ENCODE results near the gene COG3.

Gene COG3

GRCh38 chr13:45464141-45464686, 525 bp upstream of the COG3 start:
- Histone ChIP-seq H3K27me3 (replicated peaks; ENCODE audit: insufficient read depth, low read length) (no peaks in the 10 kb centered on the region), H4K20me1 (ENCODE audit: insufficient read depth, low read length) (no peaks in the 10 kb centered on the region), H2AFZ (ENCODE audit: low read length) (peak overlapping the region; percentile 82), H3K36me3 (replicated peaks; ENCODE audit: insufficient read depth, low read length) (no peaks in the 10 kb centered on the region), H3K9me3 (replicated peaks; ENCODE audit: insufficient read depth, low read length) (no peaks in the 10 kb centered on the region), H3K79me2 (ENCODE audit: low read length) (peaks cover 28% of the 10 kb centered on the region), H3K4me3 (ENCODE audit: low read length) (peak overlapping the region; percentile 79), H3F3A (ENCODE audit: insufficient read depth, low read length) (no peaks in the 10 kb centered on the region), H3K9me2 (replicated peaks; ENCODE audit: insufficient read depth, low read length) (no peaks in the 10 kb centered on the region), H3K9ac (ENCODE audit: low read length) (peak overlapping the region; percentile 50; the same call in 1 of the 2 replicates), H3K4me2 (ENCODE audit: low read depth, low read length) (peak overlapping the region; percentile 73), H3K4me1 (ENCODE audit: low read length) (no peaks in the 10 kb centered on the region), H3K27ac (ENCODE audit: low read length) (no peak overlapping the region)
- no peak for DNase-seq
- TF ChIP-seq CTCF (IDR thresholded peaks at IDR 0.05; ENCODE audit: low read length) = peak; percentile 24; the same call in 1 of the 2 replicates
- no peak for TF ChIP-seq EZH2 (optimal IDR thresholded peaks at IDR 0.05; ENCODE audit: low read depth, low read length)

GRCh38 chr13:45466359-45466758, 1.6 kb downstream of the COG3 start:
- H3K27ac ChIP-seq (ENCODE audit: low read length) = no peak overlapping the region
- DNase-seq = no peak
- TF ChIP-seq CTCF (IDR thresholded peaks at IDR 0.05; ENCODE audit: low read length) (no peak), EZH2phosphoT487 (IDR thresholded peaks at IDR 0.05; ENCODE audit: low read length) (no peak), EZH2 (optimal IDR thresholded peaks at IDR 0.05; ENCODE audit: low read depth, low read length) (no peak)
- H3K4me2 ChIP-seq (ENCODE audit: low read depth, low read length) = no peak overlapping the region
- no peaks in the 10 kb centered on the region for H3K9me2 ChIP-seq (replicated peaks; ENCODE audit: insufficient read depth, low read length)
- no peak overlapping the region for H3K4me3 ChIP-seq (ENCODE audit: low read length)
- H3K9ac ChIP-seq (ENCODE audit: low read length) = no peak overlapping the region
- H3K36me3 ChIP-seq (replicated peaks; ENCODE audit: insufficient read depth, low read length) = no peaks in the 10 kb centered on the region
- H4K20me1 ChIP-seq (ENCODE audit: insufficient read depth, low read length) = no peaks in the 10 kb centered on the region
- H3K27me3 ChIP-seq (replicated peaks; ENCODE audit: insufficient read depth, low read length) = no peaks in the 10 kb centered on the region
- H3K4me1 ChIP-seq (ENCODE audit: low read length) = no peaks in the 10 kb centered on the region
- H3K9me3 ChIP-seq (replicated peaks; ENCODE audit: insufficient read depth, low read length) = no peaks in the 10 kb centered on the region
- no peaks in the 10 kb centered on the region for H3F3A ChIP-seq (ENCODE audit: insufficient read depth, low read length)
- H3K79me2 ChIP-seq (ENCODE audit: low read length) = peaks cover 48% of the 10 kb centered on the region
- no peak overlapping the region for H2AFZ ChIP-seq (ENCODE audit: low read length)

- H3K9me3 ChIP-seq (replicated peaks; ENCODE audit: insufficient read depth, low read length) = no peaks in the 10 kb centered on the region
- peak; percentile 6 for DNase-seq
- TF ChIP-seq CTCF (IDR thresholded peaks at IDR 0.05; ENCODE audit: low read length) (no peak), EZH2 (optimal IDR thresholded peaks at IDR 0.05; ENCODE audit: low read depth, low read length) (no peak), EZH2phosphoT487 (IDR thresholded peaks at IDR 0.05; ENCODE audit: low read length) (no peak)
- no peaks in the 10 kb centered on the region for H3K36me3 ChIP-seq (replicated peaks; ENCODE audit: insufficient read depth, low read length)
- no peaks in the 10 kb centered on the region; the same call in 1 of the 2 replicates for H4K20me1 ChIP-seq (ENCODE audit: insufficient read depth, low read length)
- no peak overlapping the region for H3K27ac ChIP-seq (ENCODE audit: low read length)
- H3K4me3 ChIP-seq (ENCODE audit: low read length) = no peak overlapping the region
- no peaks in the 10 kb centered on the region for H3F3A ChIP-seq (ENCODE audit: insufficient read depth, low read length)
- no peak overlapping the region for H3K4me2 ChIP-seq (ENCODE audit: low read depth, low read length)
- H3K9ac ChIP-seq (ENCODE audit: low read length) = no peak overlapping the region
- H2AFZ ChIP-seq (ENCODE audit: low read length) = no peak overlapping the region
- no peaks in the 10 kb centered on the region for H3K27me3 ChIP-seq (replicated peaks; ENCODE audit: insufficient read depth, low read length)
- no peaks in the 10 kb centered on the region for H3K9me2 ChIP-seq (replicated peaks; ENCODE audit: insufficient read depth, low read length)
- peaks cover 64% of the 10 kb centered on the region for H3K79me2 ChIP-seq (ENCODE audit: low read length)
- no peaks in the 10 kb centered on the region for H3K4me1 ChIP-seq (ENCODE audit: low read length)
Measured at GRCh38 chr13:45468635-45469034, 3.9 kb downstream of the COG3 start.

Measured in MM.1S (cell line).